Spleen (tissue), 11 donors: ENCODE results near the gene ZNF333. TPM values are rescaled to one million over a fixed set of nuclear protein-coding genes. Genes with fewer than 3 reads are reported as not detected.

Experiments used
- DNase-seq: peaks from one replicate; pipeline ENCODE4 v3.0.0-alpha.2; 2020
- H3K27ac ChIP-seq, 8 donors: fragments of 200-600 bp; sonication (generic) in 7 of 8; 1 replicate in 4 of 8; 2 replicates in 4 of 8; pipeline versions ENCODE4 v1.5.0 to v1.8.0; 2016 to 2021; ENCODE audit warnings: inconsistent platforms in 4 of 8, mild to moderate bottlenecking in 4 of 8, moderate library complexity in 1 of 8
- H3K27me3 ChIP-seq, 7 donors: fragments of 200-600 bp; sonication (generic) in 6 of 7; replicated peaks in 1 of 7; 1 replicate in 4 of 7; 2 replicates in 3 of 7; pipeline versions ENCODE4 v1.5.0 to v1.8.0; 2016 to 2021; ENCODE audit warnings: inconsistent platforms in 3 of 7, mild to moderate bottlenecking in 1 of 7
- H3K36me3 ChIP-seq, 6 donors: fragments of 200-600 bp; sonication (generic) in 5 of 6; 1 replicate in 4 of 6; 2 replicates in 2 of 6; pipeline versions ENCODE4 v1.5.0 to v1.8.0; 2016 to 2021; ENCODE audit warnings: inconsistent platforms in 2 of 6
- H3K4me1 ChIP-seq, 6 donors: fragments of 200-600 bp; sonication (generic) in 5 of 6; 1 replicate in 3 of 6; 2 replicates in 3 of 6; pipeline versions ENCODE4 v1.5.0 to v1.8.0; 2016 to 2021; ENCODE audit warnings: inconsistent platforms in 3 of 6
- H3K4me3 ChIP-seq, 8 donors: fragments of 200-600 bp; sonication (generic) in 7 of 8; 1 replicate in 4 of 8; 2 replicates in 4 of 8; pipeline versions ENCODE4 v1.5.0 to v1.8.0; 2016 to 2021; ENCODE audit warnings: inconsistent platforms in 4 of 8, mild to moderate bottlenecking in 4 of 8, moderate library complexity in 2 of 8
- H3K9me3 ChIP-seq, 8 donors: fragments of 200-600 bp; sonication (generic) in 7 of 8; 1 replicate in 4 of 8; 2 replicates in 4 of 8; pipeline versions ENCODE4 v1.5.0 to v1.8.0; 2016 to 2021; ENCODE audit warnings: inconsistent platforms in 4 of 8
- POLR2AphosphoS5 ChIP-seq, 3 donors: sonication (generic); formaldehyde crosslinking; IDR thresholded peaks; one replicate each; pipeline ENCODE4 v1.5.1; 2017; ENCODE audit warnings: antibody characterized with exemption in 3 of 3
- WGBS, 5 donors: extraction: QIAGEN DNeasy Blood & Tissue Kit in 3 of 5; methylation state at CpG; one replicate each; pipeline versions ENCODE4 v1.1.5 to v1.1.7; 2013 to 2018; 5-methylcytosine and 5-hydroxymethylcytosine counted together
- intact Hi-C: fragments of 100-400 bp; cut with DNase I; formaldehyde crosslinking; loops from one replicate; pipeline ENCODE4 v1.15.0; 2023; ENCODE audit warnings: low total_unique reads
- polyA plus RNA-seq, 3 donors: library from polyadenylated mRNA; stranded (reverse); fragments of 200-250 nt; gene quantifications; one replicate each; pipeline ENCODE4 v1.2.1, GENCODE V29; 2013
- total RNA-seq, 7 donors: library from RNA; depleted of rRNA in 3 of 7; stranded (reverse); fragments of >200 nt in 3 of 7; fragmentation: NEBNext Ultra II Directional in 4 of 7; extraction: Animal tissue kit (Norgen Biotek cat#: 25700) in 4 of 7; gene quantifications; one replicate each; pipeline versions ENCODE4 v1.1.0 to v1.2.1, GENCODE V29; 2016 to 2021
- TF ChIP-seq, protein P1 (sequence below), 11 experiments: fragments of 200-600 bp in 7 of 11; fragments of 450-650 bp in 4 of 11; sonication (generic) in 4 of 11; IDR thresholded peaks in 8 of 11; conservative IDR thresholded peaks in 3 of 11; 1 replicate in 7 of 11; 2 replicates in 4 of 11; pipeline versions ENCODE4 v1.4.0 to v1.8.0; 2016 to 2021; ENCODE audit warnings: antibody characterized with exemption in 11 of 11, inconsistent platforms in 4 of 11, mild to moderate bottlenecking in 1 of 11
- donor health status: healthy with polysubstance abuse.
- donor health status: DM: no; HTN: no; CAD: no; lungs with moderate emphysema.
- donor health status: DM: no; HTN: no; CAD: no.
- donor health status: Bipolar disorder and iron deficiency.
- donor health status: healthy.
- donor health status: DM: no; HTN: no; CAD: no.
- donor health status: DM: yes; HTN: yes; CAD: no.

The ZNF333 gene
- total and polyA plus RNA-seq, 10 donors: 7.7 to 43.5 (median 30.8) TPM

GRCh38 chr19:14782626-14783409, 93.0 kb downstream of the ZNF333 start:
- 84 to 91% (median 88%) methylated on average over 16 of the region's 16 CpGs for WGBS, 5 donors
- Histone ChIP-seq H3K4me1 (peaks cover 4 to 67% (median 29%) of the 10 kb centered on the region in 6 donors), H3K36me3 (no peaks in the 10 kb centered on the region), H3K27me3 (peaks cover 0 to 57% (median 0%) of the 10 kb centered on the region in 7 donors), H3K9me3 (peaks cover 0 to 6% (median 0%) of the 10 kb centered on the region in 8 donors), H3K27ac (peak overlapping the region in 6 of 8 donors; percentile 58 to 91 (median 78)), H3K4me3 (no peak overlapping the region)
- intact Hi-C loops: no loop called here
- no peak for DNase-seq
- TF ChIP-seq, protein P1, sequence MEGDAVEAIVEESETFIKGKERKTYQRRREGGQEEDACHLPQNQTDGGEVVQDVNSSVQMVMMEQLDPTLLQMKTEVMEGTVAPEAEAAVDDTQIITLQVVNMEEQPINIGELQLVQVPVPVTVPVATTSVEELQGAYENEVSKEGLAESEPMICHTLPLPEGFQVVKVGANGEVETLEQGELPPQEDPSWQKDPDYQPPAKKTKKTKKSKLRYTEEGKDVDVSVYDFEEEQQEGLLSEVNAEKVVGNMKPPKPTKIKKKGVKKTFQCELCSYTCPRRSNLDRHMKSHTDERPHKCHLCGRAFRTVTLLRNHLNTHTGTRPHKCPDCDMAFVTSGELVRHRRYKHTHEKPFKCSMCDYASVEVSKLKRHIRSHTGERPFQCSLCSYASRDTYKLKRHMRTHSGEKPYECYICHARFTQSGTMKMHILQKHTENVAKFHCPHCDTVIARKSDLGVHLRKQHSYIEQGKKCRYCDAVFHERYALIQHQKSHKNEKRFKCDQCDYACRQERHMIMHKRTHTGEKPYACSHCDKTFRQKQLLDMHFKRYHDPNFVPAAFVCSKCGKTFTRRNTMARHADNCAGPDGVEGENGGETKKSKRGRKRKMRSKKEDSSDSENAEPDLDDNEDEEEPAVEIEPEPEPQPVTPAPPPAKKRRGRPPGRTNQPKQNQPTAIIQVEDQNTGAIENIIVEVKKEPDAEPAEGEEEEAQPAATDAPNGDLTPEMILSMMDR (IDR thresholded peaks at IDR 0.05 in 8 of 11, conservative IDR thresholded peaks at IDR 0.05 in 3 of 11): no peak
- TF ChIP-seq POLR2AphosphoS5 (IDR thresholded peaks at IDR 0.05): peak in 1 of 3 donors; percentile 18

Other genes with a start within 250 kb of the ZNF333 start
- 10 to 100 TPM in 5 of 7 donors, 1 to 10 TPM in 2; 4.6 to 26.8 (median 12.4) TPM for gene PTGER1, start 214.7 kb upstream of the ZNF333 start, total RNA-seq
- gene PTGER1, start 214.7 kb upstream of the ZNF333 start, polyA plus RNA-seq: 1 to 10 TPM; 1.8 to 2.8 (median 2.2) TPM
- gene GIPC1, start 193.9 kb upstream of the ZNF333 start, total RNA-seq: 10 to 100 TPM; 17.1 to 40.4 (median 21.7) TPM
- gene GIPC1, start 193.9 kb upstream of the ZNF333 start, polyA plus RNA-seq: 10 to 100 TPM; 30.0 to 58.1 (median 31.3) TPM
- 100 to 1,000 TPM in 1 of 7 donors, 10 to 100 TPM in 6; 33.9 to 157 (median 43.0) TPM for gene DNAJB1, start 171.7 kb upstream of the ZNF333 start, total RNA-seq
- gene DNAJB1, start 171.7 kb upstream of the ZNF333 start, polyA plus RNA-seq: 10 to 100 TPM; 12.6 to 29.4 (median 19.7) TPM
- 10 to 100 TPM; 51.6 to 92.2 (median 60.9) TPM for gene TECR, start 160.5 kb upstream of the ZNF333 start, total RNA-seq
- gene TECR, start 160.5 kb upstream of the ZNF333 start, polyA plus RNA-seq: 10 to 100 TPM; 75.8 to 89.0 (median 76.6) TPM
- 100 to 1,000 TPM in 3 of 7 donors, 10 to 100 TPM in 4; 77.2 to 185 (median 92.3) TPM for gene NDUFB7, start 118.0 kb upstream of the ZNF333 start, total RNA-seq
- gene NDUFB7, start 118.0 kb upstream of the ZNF333 start, polyA plus RNA-seq: 100 to 1,000 TPM; 283 to 374 (median 336) TPM
- gene CLEC17A, start 107.0 kb upstream of the ZNF333 start, total RNA-seq: 10 to 100 TPM; 17.9 to 40.1 (median 23.6) TPM
- 10 to 100 TPM; 20.1 to 47.6 (median 23.3) TPM for gene CLEC17A, start 107.0 kb upstream of the ZNF333 start, polyA plus RNA-seq
- 10 to 100 TPM in 3 of 7 donors, 1 to 10 TPM in 4; 2.0 to 16.3 (median 3.7) TPM for gene ADGRE3, start 15.2 kb upstream of the ZNF333 start, total RNA-seq
- under 1 TPM; 0.05 to 0.48 (median 0.17) TPM for gene ADGRE3, start 15.2 kb upstream of the ZNF333 start, polyA plus RNA-seq
- 100 to 1,000 TPM in 4 of 7 donors, 10 to 100 TPM in 3; 58.0 to 183 (median 100) TPM for gene ADGRE2, start 88.5 kb downstream of the ZNF333 start, total RNA-seq
- 1 to 10 TPM; 4.0 to 9.9 (median 6.0) TPM for gene ADGRE2, start 88.5 kb downstream of the ZNF333 start, polyA plus RNA-seq
- gene OR7A5, start 145.1 kb downstream of the ZNF333 start, total RNA-seq: not detected
- gene OR7A5, start 145.1 kb downstream of the ZNF333 start, polyA plus RNA-seq: not detected
- not detected for gene OR7C1, start 145.1 kb downstream of the ZNF333 start, total RNA-seq
- gene OR7C1, start 145.1 kb downstream of the ZNF333 start, polyA plus RNA-seq: under 1 TPM in 2 of 3 donors, not detected in 1; under 0.01 to 0.02 TPM
- gene OR7A10, start 158.9 kb downstream of the ZNF333 start, total RNA-seq: not detected
- not detected for gene OR7A10, start 158.9 kb downstream of the ZNF333 start, polyA plus RNA-seq
- gene OR7A17, start 196.1 kb downstream of the ZNF333 start, total RNA-seq: not detected
- not detected for gene OR7A17, start 196.1 kb downstream of the ZNF333 start, polyA plus RNA-seq